PC-9 (cell line): Measurements from ENCODE around the gene GORASP2. TPM values are rescaled to one million over a fixed set of nuclear protein-coding genes. Genes with fewer than 3 reads are reported as not detected.

Experiments used
- BruUV-seq: library from RNA; stranded (reverse); fragments of 400-500 nt; replicated peaks from 2 replicates; lab custom pipeline; 2021; lab: Mats Ljungman, UMichigan
- CTCF ChIA-PET: fragments of 300-600 bp; sonication (Branson Sonifier 250); formaldehyde crosslinking; loops from one replicate; lab custom pipeline; 2022; ENCODE audit warnings: antibody characterized with exemption; lab: Charles Lee
- POLR2A ChIA-PET: fragments of 300-600 bp; sonication (Branson Sonifier 250); formaldehyde crosslinking; loops from one replicate; lab custom pipeline; 2022; ENCODE audit warnings: antibody characterized with exemption; ENCODE audit not compliant: unreplicated experiment; lab: Charles Lee
- DNase-seq, 2 experiments: peaks; one replicate each; pipeline versions ENCODE4 v3.0.0 to v3.0.0-alpha.2; 2015 to 2022; ENCODE audit warnings: mixed read lengths in 1 of 2
- H2AFZ ChIP-seq: fragments of 200-600 bp; sonication (generic); 2 replicates; pipeline ENCODE4 v1.8.1; 2017; ENCODE audit warnings: antibody characterized with exemption
- H3F3A ChIP-seq: fragments of 200-600 bp; sonication (generic); 2 replicates; pipeline ENCODE4 v1.8.1; 2017; ENCODE audit warnings: antibody characterized with exemption, mild to moderate bottlenecking, low read depth; ENCODE audit not compliant: insufficient read depth
- H3K27ac ChIP-seq: fragments of 200-600 bp; sonication (generic); 2 replicates; pipeline ENCODE4 v1.6.1; 2016; ENCODE audit warnings: mixed run types
- H3K27me3 ChIP-seq: fragments of 200-600 bp; sonication (generic); 2 replicates; pipeline ENCODE4 v1.6.1; 2016; ENCODE audit warnings: low read depth, mixed run types; ENCODE audit not compliant: insufficient read depth
- H3K36me3 ChIP-seq: fragments of 200-600 bp; sonication (generic); 2 replicates; pipeline ENCODE4 v1.6.1; 2016; ENCODE audit warnings: low read depth, mixed run types
- H3K4me1 ChIP-seq: fragments of 200-600 bp; sonication (generic); replicated peaks from 2 replicates; pipeline ENCODE4 v1.6.1; 2016; ENCODE audit warnings: mixed run types; ENCODE audit not compliant: insufficient read depth
- H3K4me2 ChIP-seq: fragments of 200-600 bp; sonication (generic); 2 replicates; pipeline ENCODE4 v1.6.1; 2017; ENCODE audit warnings: mixed run types
- H3K4me3 ChIP-seq: fragments of 200-600 bp; sonication (generic); 2 replicates; pipeline ENCODE4 v1.6.1; 2016; ENCODE audit warnings: mixed run types
- H3K79me2 ChIP-seq: fragments of 200-600 bp; sonication (generic); 2 replicates; pipeline ENCODE4 v1.6.1; 2017; ENCODE audit warnings: low read depth, mixed run types
- H3K9me2 ChIP-seq: fragments of 200-600 bp; sonication (generic); 2 replicates; pipeline ENCODE4 v1.8.1; 2017; ENCODE audit warnings: mild to moderate bottlenecking; ENCODE audit not compliant: insufficient read depth
- H3K9me3 ChIP-seq: fragments of 200-600 bp; sonication (generic); 2 replicates; pipeline ENCODE4 v1.8.1; 2016; ENCODE audit warnings: low read depth; ENCODE audit not compliant: insufficient read depth
- H4K20me1 ChIP-seq: fragments of 200-600 bp; sonication (generic); 2 replicates; pipeline ENCODE4 v1.8.1; 2017; ENCODE audit not compliant: insufficient read depth
- EZH2 ChIP-seq: fragments of 200-600 bp; sonication (generic); IDR thresholded peaks from 2 replicates; pipeline ENCODE4 v1.8.0; 2017; ENCODE audit warnings: antibody characterized with exemption, low read depth
- intact Hi-C: fragments of 100-400 bp; cut with micrococcal nuclease; formaldehyde crosslinking; loops from one replicate; pipeline ENCODE4 v1.10.0; 2022; ENCODE audit not compliant: unreplicated experiment
- total RNA-seq: library from RNA; stranded (reverse); gene quantifications from 2 replicates; pipeline ENCODE4 v1.2.3, GENCODE V29; 2021
- TF ChIP-seq, protein P1 (sequence below): fragments of 200-600 bp; sonication (generic); conservative IDR thresholded peaks from 2 replicates; pipeline ENCODE4 v1.6.1; 2017; ENCODE audit warnings: mixed run types, antibody characterized with exemption, mild to moderate bottlenecking, moderate library complexity

The GORASP2 gene
- total RNA-seq, 1 experiment from 2014 or later: 110 TPM

- ChIA-PET CTCF (interaction anchor here (0.6 kb wide), 1 partner anchor 487 kb away, joined by 3 read pairs; no protein-coding TSS in a partner anchor), POLR2A (no interaction called here)
- H3K36me3 ChIP-seq: peaks cover 21% of the 10 kb centered on the region
- no peak for DNase-seq
- H3F3A ChIP-seq: peaks cover 40% of the 10 kb centered on the region
- H3K9me3 ChIP-seq: no peaks in the 10 kb centered on the region
- no TSS peak for BruUV-seq
- H3K79me2 ChIP-seq: no peaks in the 10 kb centered on the region
- intact Hi-C loops: no loop called here
- no peak overlapping the region for H3K27ac ChIP-seq
- TF ChIP-seq, protein P1, sequence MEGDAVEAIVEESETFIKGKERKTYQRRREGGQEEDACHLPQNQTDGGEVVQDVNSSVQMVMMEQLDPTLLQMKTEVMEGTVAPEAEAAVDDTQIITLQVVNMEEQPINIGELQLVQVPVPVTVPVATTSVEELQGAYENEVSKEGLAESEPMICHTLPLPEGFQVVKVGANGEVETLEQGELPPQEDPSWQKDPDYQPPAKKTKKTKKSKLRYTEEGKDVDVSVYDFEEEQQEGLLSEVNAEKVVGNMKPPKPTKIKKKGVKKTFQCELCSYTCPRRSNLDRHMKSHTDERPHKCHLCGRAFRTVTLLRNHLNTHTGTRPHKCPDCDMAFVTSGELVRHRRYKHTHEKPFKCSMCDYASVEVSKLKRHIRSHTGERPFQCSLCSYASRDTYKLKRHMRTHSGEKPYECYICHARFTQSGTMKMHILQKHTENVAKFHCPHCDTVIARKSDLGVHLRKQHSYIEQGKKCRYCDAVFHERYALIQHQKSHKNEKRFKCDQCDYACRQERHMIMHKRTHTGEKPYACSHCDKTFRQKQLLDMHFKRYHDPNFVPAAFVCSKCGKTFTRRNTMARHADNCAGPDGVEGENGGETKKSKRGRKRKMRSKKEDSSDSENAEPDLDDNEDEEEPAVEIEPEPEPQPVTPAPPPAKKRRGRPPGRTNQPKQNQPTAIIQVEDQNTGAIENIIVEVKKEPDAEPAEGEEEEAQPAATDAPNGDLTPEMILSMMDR: no peak
- TF ChIP-seq EZH2: no peak
- no peaks in the 10 kb centered on the region for H4K20me1 ChIP-seq
- H2AFZ ChIP-seq: no peak overlapping the region
- no peak overlapping the region for H3K4me3 ChIP-seq
- 0 out of 2 replicates have a peak, but pooled peaks cover 5% of the 10 kb centered on the region for H3K4me1 ChIP-seq
- no peaks in the 10 kb centered on the region for H3K27me3 ChIP-seq
- no peak overlapping the region for H3K4me2 ChIP-seq
- H3K9me2 ChIP-seq: no peaks in the 10 kb centered on the region
Measured at GRCh38 chr2:170968205-170969003, 39.4 kb downstream of the GORASP2 start.

GRCh38 chr2:170969030-170969429, 40.0 kb downstream of the GORASP2 start:
- no TSS peak for BruUV-seq

GRCh38 chr2:170969872-170970496, 40.9 kb downstream of the GORASP2 start:
- ChIA-PET POLR2A (no interaction called here), CTCF (no interaction called here)
- no peak for DNase-seq
- Histone ChIP-seq H3K27me3 (no peaks in the 10 kb centered on the region), H3K79me2 (no peaks in the 10 kb centered on the region), H3K4me2 (no peak overlapping the region), H3K9me3 (no peaks in the 10 kb centered on the region), H3K27ac (no peak overlapping the region), H2AFZ (no peak overlapping the region), H3K9me2 (no peaks in the 10 kb centered on the region), H3K36me3 (peaks cover 12% of the 10 kb centered on the region), H3K4me3 (no peak overlapping the region), H3F3A (peaks cover 47% of the 10 kb centered on the region), H3K4me1 (peaks cover 5% of the 10 kb centered on the region; the same call in 1 of the 2 replicates), H4K20me1 (no peaks in the 10 kb centered on the region)
- no TSS peak for BruUV-seq
- intact Hi-C loops: loop anchor here (5.0 to 10.0 kb wide), 4 partner anchors 277 to 1135 kb away; partner anchors contain the start of gene DLX2
- TF ChIP-seq, protein P1: no peak
- no peak for TF ChIP-seq EZH2

More at GRCh38 chr2:170969030-170969429, 40.0 kb downstream of the GORASP2 start:
- intact Hi-C loops: no loop called here
- no peaks in the 10 kb centered on the region for H3K27me3 ChIP-seq
- H2AFZ ChIP-seq: no peak overlapping the region
- no peaks in the 10 kb centered on the region for H3K9me2 ChIP-seq
- ChIA-PET CTCF (no interaction called here), POLR2A (no interaction called here)
- H3F3A ChIP-seq: peaks cover 40% of the 10 kb centered on the region
- peaks cover 17% of the 10 kb centered on the region for H3K36me3 ChIP-seq
- H3K4me3 ChIP-seq: no peak overlapping the region
- H3K4me2 ChIP-seq: no peak overlapping the region
- no peak overlapping the region for H3K27ac ChIP-seq
- TF ChIP-seq, protein P1: no peak
- no peak for TF ChIP-seq EZH2
- no peaks in the 10 kb centered on the region for H3K79me2 ChIP-seq
- no peaks in the 10 kb centered on the region for H3K9me3 ChIP-seq
- DNase-seq: no peak
- H3K4me1 ChIP-seq: peaks cover 5% of the 10 kb centered on the region; the same call in 1 of the 2 replicates
- H4K20me1 ChIP-seq: no peaks in the 10 kb centered on the region
